ENCODE data around the gene ERC2.
A peak's percentile ranks its signal among the peaks of the same experiment; 100 is the strongest.

The ERC2 gene

DNA sequence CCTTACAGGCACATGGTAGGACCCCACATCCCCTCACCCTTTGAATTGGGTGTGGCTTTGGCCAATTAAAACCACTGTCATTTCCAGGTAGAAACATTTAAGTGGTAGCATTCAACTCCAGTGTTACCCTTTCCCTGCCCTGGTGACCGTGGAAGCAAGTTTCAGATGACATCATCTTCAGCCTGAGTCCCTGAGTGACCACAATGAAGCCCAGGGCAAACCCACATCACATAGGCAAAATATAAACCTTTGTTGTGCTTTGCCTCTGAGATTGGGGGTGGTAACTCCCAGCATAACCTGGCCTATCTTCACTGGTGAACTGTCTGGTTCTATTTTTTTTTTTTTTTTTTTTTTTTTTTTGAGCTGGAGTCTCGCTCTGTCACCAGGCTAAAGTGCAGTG lies 577.2 kb downstream of the ERC2 start:
- TF ChIP-seq, protein P1, sequence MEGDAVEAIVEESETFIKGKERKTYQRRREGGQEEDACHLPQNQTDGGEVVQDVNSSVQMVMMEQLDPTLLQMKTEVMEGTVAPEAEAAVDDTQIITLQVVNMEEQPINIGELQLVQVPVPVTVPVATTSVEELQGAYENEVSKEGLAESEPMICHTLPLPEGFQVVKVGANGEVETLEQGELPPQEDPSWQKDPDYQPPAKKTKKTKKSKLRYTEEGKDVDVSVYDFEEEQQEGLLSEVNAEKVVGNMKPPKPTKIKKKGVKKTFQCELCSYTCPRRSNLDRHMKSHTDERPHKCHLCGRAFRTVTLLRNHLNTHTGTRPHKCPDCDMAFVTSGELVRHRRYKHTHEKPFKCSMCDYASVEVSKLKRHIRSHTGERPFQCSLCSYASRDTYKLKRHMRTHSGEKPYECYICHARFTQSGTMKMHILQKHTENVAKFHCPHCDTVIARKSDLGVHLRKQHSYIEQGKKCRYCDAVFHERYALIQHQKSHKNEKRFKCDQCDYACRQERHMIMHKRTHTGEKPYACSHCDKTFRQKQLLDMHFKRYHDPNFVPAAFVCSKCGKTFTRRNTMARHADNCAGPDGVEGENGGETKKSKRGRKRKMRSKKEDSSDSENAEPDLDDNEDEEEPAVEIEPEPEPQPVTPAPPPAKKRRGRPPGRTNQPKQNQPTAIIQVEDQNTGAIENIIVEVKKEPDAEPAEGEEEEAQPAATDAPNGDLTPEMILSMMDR (IDR thresholded peaks at IDR 0.05; ENCODE audit: control insufficient read depth, insufficient read depth, low read depth, low read length, missing control alignments) = no peak
- H3K4me3 ChIP-seq (ENCODE audit: control insufficient read depth, low read depth, low read length) = no peak overlapping the region
- DNase-seq (ENCODE audit: low read depth) = no peak

DNA sequence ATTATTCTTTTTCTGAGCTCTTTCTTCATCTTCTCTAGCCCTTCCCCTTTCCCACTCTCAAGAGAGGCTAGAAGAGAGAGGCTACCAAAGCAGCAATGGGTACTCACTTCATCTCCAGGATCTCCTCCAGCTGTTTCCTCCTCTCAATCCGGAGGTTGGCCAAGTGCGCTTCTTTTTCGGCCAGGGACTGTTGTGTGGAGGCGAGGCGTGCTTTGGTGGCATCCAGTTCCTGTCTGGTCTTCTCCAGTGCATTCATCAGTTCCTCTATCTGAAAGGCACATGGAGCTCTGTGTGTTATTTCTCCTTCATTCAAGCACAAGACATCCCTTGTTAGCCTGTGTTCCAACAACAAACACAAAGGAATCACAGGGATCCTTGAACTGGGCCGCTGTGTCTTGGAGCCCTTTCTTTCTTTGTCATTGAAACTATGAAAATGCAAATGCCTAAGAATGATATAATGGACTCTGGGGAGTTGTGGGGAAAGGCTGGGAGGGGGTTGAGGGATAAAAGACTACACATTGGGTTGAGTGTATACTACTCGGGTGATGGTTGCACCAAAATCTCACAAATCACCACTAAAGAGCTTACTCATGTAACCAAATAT lies 579.9 kb downstream of the ERC2 start:
- DNase-seq (ENCODE audit: low read depth) = no peak
- TF ChIP-seq, protein P1 (IDR thresholded peaks at IDR 0.05; ENCODE audit: control insufficient read depth, insufficient read depth, low read depth, low read length, missing control alignments) = no peak
- H3K4me3 ChIP-seq (ENCODE audit: control insufficient read depth, low read depth, low read length) = no peak overlapping the region

DNA sequence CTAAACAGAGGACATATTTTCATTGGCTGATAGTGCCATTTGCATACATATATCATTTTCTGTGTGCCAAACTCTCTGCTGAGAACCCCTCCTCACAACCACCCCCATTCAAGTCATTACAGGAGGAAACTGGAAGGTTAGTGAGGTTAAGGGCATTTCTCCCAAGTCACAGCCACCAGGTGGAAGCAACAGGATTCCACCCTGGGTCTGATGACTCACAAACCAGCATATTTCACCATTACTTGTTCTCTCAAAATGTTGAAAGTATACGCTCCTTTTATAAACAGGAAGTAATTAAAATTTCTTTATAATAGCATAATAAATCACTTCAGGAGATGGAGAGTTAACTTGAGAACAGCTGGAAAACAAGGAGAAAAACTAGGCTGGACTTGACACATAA lies 582.5 kb downstream of the ERC2 start:
- DNase-seq (ENCODE audit: low read depth) = no peak
- H3K4me3 ChIP-seq (ENCODE audit: control insufficient read depth, low read depth, low read length) = no peak overlapping the region
- TF ChIP-seq, protein P1 (IDR thresholded peaks at IDR 0.05; ENCODE audit: control insufficient read depth, insufficient read depth, low read depth, low read length, missing control alignments) = peak; percentile 16

DNA sequence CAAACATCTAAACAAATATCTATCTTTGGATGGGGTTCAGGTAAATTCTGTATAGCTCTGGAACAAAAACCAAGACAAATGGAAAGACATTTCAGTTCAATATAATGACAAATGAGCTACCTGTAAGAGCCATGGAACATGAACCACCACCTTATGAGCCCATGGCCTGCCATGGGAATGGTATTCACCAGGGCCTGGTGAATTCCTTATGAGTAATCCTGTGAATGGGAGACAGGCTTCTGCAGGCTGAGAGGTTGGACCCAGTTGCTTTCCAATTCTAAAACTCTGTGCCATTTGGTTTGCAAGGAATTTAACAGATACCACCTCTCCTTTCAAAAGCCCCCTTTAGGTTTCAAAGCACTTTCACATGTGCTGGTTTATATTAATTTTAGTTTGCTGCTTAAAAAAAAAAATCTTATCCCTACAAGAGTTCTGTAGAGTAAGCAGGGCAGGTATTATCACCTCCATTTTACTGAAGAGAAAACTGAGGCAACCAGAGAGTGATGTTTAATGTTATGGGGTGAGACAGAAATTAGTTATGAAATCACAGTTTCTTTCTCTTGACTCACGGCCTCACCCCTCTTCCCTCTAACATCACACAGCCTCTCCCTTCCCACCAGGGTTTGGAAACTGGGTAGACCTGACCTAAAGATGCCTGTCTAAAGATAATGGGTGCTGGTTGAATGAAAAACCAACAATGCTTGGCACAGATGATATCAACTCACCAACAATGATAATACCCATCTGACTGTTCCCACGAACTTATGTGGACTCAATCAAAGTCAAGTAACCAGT lies 583.6 kb downstream of the ERC2 start:
- no peak overlapping the region for H3K4me3 ChIP-seq (ENCODE audit: control insufficient read depth, low read depth, low read length)
- TF ChIP-seq, protein P1 (IDR thresholded peaks at IDR 0.05; ENCODE audit: control insufficient read depth, insufficient read depth, low read depth, low read length, missing control alignments) = no peak
- no peak for DNase-seq (ENCODE audit: low read depth)

DNA sequence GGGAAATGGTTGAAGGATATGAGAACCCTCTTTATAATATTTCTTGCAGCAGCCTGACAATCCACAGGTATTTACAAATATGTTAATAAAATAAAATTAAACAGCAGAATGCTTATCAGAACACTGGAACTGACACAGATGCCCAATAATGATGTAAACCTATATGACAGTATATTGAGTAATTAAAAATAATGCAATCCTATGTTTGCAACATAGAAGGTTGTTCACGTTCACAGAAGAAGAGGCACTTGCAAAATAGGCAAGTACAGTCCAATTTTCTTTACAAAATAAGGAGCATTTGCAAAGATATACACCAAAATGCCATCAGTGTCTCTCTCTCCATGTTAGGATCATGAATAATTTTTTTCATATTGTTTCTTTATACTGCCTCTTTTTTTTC lies 584.2 kb downstream of the ERC2 start:
- no peak overlapping the region for H3K4me3 ChIP-seq (ENCODE audit: control insufficient read depth, low read depth, low read length)
- TF ChIP-seq, protein P1 (IDR thresholded peaks at IDR 0.05; ENCODE audit: control insufficient read depth, insufficient read depth, low read depth, low read length, missing control alignments) = no peak
- DNase-seq (ENCODE audit: low read depth) = no peak

DNA sequence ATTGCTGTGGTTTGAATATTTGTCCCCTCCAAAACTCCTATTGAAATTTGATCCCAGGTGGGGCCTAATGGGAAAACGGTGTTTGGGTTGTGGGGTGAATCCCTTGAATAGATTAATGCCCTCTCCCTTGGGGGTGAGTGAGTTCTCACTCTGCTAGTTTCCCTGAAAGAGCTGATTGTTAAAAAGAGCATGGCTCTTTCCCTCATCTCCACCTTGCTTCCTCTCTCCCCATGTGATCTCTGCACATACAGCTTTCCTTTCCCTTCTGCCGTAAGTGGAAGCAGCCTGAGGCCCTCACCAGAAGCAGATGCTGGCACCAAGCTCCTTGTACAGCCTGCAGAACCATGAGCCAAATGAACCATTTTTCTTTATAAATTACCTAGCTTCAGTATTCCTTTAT lies 586.3 kb downstream of the ERC2 start:
- no peak for DNase-seq (ENCODE audit: low read depth)
- no peak overlapping the region for H3K4me3 ChIP-seq (ENCODE audit: control insufficient read depth, low read depth, low read length)
- TF ChIP-seq, protein P1 (IDR thresholded peaks at IDR 0.05; ENCODE audit: control insufficient read depth, insufficient read depth, low read depth, low read length, missing control alignments) = no peak

Data from AG09309 (cell line).